ENCODE results near the gene NNT. TPM values are rescaled to one million over a fixed set of nuclear protein-coding genes. Genes with fewer than 3 reads are reported as not detected.

NNT gene
- total and polyA plus RNA-seq, 10 of the 15 experiments (the other 5 are each of a cell fraction or from before 2014, with no cell fraction given) = 20.8 to 73.1 (median 51.9) TPM

DNA sequence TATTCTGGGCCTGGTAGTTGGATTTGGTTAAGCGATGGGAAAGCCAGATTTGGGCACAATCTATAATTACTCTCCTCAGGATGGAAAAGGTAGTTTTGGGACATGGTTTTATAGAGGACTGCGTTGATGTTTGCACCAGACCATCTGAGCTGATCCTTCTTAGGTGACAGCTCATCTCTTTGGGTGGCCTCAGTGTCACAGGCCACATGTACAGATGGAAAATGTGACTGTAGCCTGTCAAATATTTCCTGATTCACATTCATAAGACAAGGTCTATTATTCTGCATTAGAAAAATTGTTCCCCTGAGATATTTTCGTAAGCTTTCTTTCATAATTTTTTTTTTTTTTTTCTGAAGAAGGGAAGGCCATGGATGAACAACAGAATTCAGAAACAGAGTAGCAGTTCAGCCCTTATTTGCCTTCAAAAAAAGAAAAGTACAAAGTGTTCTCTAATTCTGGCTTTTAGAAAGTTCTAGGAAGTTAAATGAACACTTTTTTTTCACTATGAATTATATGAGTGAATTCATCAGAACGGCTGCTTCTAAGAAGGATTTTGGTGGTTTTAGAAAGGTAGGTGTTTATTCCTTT, 81.0 kb downstream of the NNT start:
- Histone ChIP-seq H4K20me1 (ENCODE audit: control insufficient read depth, insufficient read depth) (no peaks in the 10 kb centered on the region), H3K9ac (ENCODE audit: control insufficient read depth, insufficient read depth, low read length) (no peak overlapping the region), H3K27ac (ENCODE audit: control insufficient read depth, insufficient read depth) (no peak overlapping the region), H3K27me3 (replicated peaks in 1 of 2; ENCODE audit: control insufficient read depth in 2 of 2, insufficient read depth in 2 of 2, low read length in 1 of 2) (no peaks in the 10 kb centered on the region), H3K9me3 (replicated peaks; ENCODE audit: control insufficient read depth, insufficient read depth, low read length) (no peaks in the 10 kb centered on the region), H3K36me3 (ENCODE audit: control insufficient read depth in 2 of 2, insufficient read depth in 2 of 2, low read length in 1 of 2) (peaks cover 1 to 8% of the 10 kb centered on the region in 2 experiments), H3K4me3 (no peak overlapping the region), H3K79me2 (ENCODE audit: control insufficient read depth, insufficient read depth, low read length) (no peaks in the 10 kb centered on the region), H3K4me2 (ENCODE audit: control insufficient read depth, insufficient read depth) (no peak overlapping the region), H2AFZ (ENCODE audit: control insufficient read depth, low read depth, low read length) (no peak overlapping the region), H3K4me1 (ENCODE audit: control insufficient read depth, insufficient read depth, low read length) (no peaks in the 10 kb centered on the region)
- RAD21 ChIA-PET (ENCODE audit: unreplicated experiment) = no interaction called here
- in situ Hi-C loops (cut with MboI) (no loop called here), intact Hi-C loops (cut with micrococcal nuclease; ENCODE audit: unreplicated experiment) (no loop called here)
- BruUV-seq (replicated peaks) = no TSS peak
- POLR2A ChIA-PET = no interaction called here
- CTCF ChIA-PET = interaction anchor here (0.7 to 1.1 kb wide), 2 partner anchors 140 to 857 kb away, joined by 3 to 4 read pairs; no protein-coding TSS in a partner anchor
- ATAC-seq (no peak), FAIRE-seq (no peak), DNase-seq (ENCODE audit: low read depth, low spot score) (no peak)
- SMC1A ChIA-PET (ENCODE audit: uncharacterized antibody, unreplicated experiment) = interaction anchor here (0.9 kb wide), 1 partner anchor 10 kb away, joined by 3 read pairs; no protein-coding TSS in a partner anchor
- WGBS (ENCODE audit: insufficient coverage, insufficient replicate concordance, low lambda C conversion rate, missing lambda C conversion rate) = 96% methylated on average over 4 of the region's 4 CpGs
- TF ChIP-seq PML (IDR thresholded peaks at IDR 0.05; ENCODE audit: low read length) (no peak), NFYA (IDR thresholded peaks at IDR 0.05; ENCODE audit: borderline replicate concordance, low read depth, low read length) (no peak), SP1 (IDR thresholded peaks at IDR 0.05; ENCODE audit: low read depth, low read length) (no peak), DPF2 (IDR thresholded peaks at IDR 0.05) (no peak), MTA2 (IDR thresholded peaks at IDR 0.05; ENCODE audit: low read depth) (no peak), KDM1A (IDR thresholded peaks at IDR 0.05; ENCODE audit: borderline replicate concordance) (no peak), ASH2L (IDR thresholded peaks at IDR 0.05; ENCODE audit: borderline replicate concordance, low read depth) (no peak), KLF5 (IDR thresholded peaks at IDR 0.05; ENCODE audit: partially characterized antibody) (no peak), SREBF2 (IDR thresholded peaks at IDR 0.05; ENCODE audit: low read length) (no peak)
- TF ChIP-seq, protein P1, sequence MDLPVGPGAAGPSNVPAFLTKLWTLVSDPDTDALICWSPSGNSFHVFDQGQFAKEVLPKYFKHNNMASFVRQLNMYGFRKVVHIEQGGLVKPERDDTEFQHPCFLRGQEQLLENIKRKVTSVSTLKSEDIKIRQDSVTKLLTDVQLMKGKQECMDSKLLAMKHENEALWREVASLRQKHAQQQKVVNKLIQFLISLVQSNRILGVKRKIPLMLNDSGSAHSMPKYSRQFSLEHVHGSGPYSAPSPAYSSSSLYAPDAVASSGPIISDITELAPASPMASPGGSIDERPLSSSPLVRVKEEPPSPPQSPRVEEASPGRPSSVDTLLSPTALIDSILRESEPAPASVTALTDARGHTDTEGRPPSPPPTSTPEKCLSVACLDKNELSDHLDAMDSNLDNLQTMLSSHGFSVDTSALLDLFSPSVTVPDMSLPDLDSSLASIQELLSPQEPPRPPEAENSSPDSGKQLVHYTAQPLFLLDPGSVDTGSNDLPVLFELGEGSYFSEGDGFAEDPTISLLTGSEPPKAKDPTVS (IDR thresholded peaks at IDR 0.05; ENCODE audit: low read depth, low read length) = no peak
- TF ChIP-seq, protein P2, sequence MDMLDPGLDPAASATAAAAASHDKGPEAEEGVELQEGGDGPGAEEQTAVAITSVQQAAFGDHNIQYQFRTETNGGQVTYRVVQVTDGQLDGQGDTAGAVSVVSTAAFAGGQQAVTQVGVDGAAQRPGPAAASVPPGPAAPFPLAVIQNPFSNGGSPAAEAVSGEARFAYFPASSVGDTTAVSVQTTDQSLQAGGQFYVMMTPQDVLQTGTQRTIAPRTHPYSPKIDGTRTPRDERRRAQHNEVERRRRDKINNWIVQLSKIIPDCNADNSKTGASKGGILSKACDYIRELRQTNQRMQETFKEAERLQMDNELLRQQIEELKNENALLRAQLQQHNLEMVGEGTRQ (IDR thresholded peaks at IDR 0.05; ENCODE audit: borderline replicate concordance, low read depth, low read length) = no peak
- TF ChIP-seq, protein P3, sequence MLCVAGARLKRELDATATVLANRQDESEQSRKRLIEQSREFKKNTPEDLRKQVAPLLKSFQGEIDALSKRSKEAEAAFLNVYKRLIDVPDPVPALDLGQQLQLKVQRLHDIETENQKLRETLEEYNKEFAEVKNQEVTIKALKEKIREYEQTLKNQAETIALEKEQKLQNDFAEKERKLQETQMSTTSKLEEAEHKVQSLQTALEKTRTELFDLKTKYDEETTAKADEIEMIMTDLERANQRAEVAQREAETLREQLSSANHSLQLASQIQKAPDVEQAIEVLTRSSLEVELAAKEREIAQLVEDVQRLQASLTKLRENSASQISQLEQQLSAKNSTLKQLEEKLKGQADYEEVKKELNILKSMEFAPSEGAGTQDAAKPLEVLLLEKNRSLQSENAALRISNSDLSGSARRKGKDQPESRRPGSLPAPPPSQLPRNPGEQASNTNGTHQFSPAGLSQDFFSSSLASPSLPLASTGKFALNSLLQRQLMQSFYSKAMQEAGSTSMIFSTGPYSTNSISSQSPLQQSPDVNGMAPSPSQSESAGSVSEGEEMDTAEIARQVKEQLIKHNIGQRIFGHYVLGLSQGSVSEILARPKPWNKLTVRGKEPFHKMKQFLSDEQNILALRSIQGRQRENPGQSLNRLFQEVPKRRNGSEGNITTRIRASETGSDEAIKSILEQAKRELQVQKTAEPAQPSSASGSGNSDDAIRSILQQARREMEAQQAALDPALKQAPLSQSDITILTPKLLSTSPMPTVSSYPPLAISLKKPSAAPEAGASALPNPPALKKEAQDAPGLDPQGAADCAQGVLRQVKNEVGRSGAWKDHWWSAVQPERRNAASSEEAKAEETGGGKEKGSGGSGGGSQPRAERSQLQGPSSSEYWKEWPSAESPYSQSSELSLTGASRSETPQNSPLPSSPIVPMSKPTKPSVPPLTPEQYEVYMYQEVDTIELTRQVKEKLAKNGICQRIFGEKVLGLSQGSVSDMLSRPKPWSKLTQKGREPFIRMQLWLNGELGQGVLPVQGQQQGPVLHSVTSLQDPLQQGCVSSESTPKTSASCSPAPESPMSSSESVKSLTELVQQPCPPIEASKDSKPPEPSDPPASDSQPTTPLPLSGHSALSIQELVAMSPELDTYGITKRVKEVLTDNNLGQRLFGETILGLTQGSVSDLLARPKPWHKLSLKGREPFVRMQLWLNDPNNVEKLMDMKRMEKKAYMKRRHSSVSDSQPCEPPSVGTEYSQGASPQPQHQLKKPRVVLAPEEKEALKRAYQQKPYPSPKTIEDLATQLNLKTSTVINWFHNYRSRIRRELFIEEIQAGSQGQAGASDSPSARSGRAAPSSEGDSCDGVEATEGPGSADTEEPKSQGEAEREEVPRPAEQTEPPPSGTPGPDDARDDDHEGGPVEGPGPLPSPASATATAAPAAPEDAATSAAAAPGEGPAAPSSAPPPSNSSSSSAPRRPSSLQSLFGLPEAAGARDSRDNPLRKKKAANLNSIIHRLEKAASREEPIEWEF (IDR thresholded peaks at IDR 0.05; ENCODE audit: insufficient replicate concordance, low read depth, low read length) = no peak
- TF ChIP-seq, protein P4, sequence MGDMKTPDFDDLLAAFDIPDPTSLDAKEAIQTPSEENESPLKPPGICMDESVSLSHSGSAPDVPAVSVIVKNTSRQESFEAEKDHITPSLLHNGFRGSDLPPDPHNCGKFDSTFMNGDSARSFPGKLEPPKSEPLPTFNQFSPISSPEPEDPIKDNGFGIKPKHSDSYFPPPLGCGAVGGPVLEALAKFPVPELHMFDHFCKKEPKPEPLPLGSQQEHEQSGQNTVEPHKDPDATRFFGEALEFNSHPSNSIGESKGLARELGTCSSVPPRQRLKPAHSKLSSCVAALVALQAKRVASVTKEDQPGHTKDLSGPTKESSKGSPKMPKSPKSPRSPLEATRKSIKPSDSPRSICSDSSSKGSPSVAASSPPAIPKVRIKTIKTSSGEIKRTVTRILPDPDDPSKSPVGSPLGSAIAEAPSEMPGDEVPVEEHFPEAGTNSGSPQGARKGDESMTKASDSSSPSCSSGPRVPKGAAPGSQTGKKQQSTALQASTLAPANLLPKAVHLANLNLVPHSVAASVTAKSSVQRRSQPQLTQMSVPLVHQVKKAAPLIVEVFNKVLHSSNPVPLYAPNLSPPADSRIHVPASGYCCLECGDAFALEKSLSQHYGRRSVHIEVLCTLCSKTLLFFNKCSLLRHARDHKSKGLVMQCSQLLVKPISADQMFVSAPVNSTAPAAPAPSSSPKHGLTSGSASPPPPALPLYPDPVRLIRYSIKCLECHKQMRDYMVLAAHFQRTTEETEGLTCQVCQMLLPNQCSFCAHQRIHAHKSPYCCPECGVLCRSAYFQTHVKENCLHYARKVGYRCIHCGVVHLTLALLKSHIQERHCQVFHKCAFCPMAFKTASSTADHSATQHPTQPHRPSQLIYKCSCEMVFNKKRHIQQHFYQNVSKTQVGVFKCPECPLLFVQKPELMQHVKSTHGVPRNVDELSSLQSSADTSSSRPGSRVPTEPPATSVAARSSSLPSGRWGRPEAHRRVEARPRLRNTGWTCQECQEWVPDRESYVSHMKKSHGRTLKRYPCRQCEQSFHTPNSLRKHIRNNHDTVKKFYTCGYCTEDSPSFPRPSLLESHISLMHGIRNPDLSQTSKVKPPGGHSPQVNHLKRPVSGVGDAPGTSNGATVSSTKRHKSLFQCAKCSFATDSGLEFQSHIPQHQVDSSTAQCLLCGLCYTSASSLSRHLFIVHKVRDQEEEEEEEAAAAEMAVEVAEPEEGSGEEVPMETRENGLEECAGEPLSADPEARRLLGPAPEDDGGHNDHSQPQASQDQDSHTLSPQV (IDR thresholded peaks at IDR 0.05) = no peak

All from GM12878 (cell line).